HepG2 (cell line): ENCODE results near the gene TP73. TPM values are rescaled to one million over a fixed set of nuclear protein-coding genes. Genes with fewer than 3 reads are reported as not detected.
A peak's percentile ranks its signal among the peaks of the same experiment; 100 is the strongest.

Source experiments
- ZNF407 ChIP-seq: sonication (generic); formaldehyde crosslinking; IDR thresholded peaks from one replicate; pipeline ENCODE4 v1.5.1; 2020; ENCODE audit warnings: mild to moderate bottlenecking, missing genetic modification reagents; ENCODE audit errors: not compliant biosample characterization
- ZNF543 ChIP-seq: sonication (generic); formaldehyde crosslinking; IDR thresholded peaks from 2 replicates; pipeline ENCODE4 v1.4.0; 2020; ENCODE audit warnings: mild to moderate bottlenecking, missing genetic modification reagents
- polyA plus RNA-seq, 8 experiments: library from polyadenylated mRNA; depleted of rRNA in 3 of 8; stranded (reverse) in 7 of 8; unstranded in 1 of 8; fragments of >200 nt; fragmentation: Illumina TruSeq in 4 of 8; extraction: Trizol in 4 of 8; gene quantifications; 2 replicates each; pipeline versions ENCODE4 v1.2.1 to v1.2.3, GENCODE V29; 2011 to 2016; ENCODE audit warnings: low read depth in 4 of 8, missing spikeins in 1 of 8, mixed read lengths in 1 of 8; ENCODE audit not compliant: insufficient read depth in 1 of 8
- total RNA-seq, 5 experiments: library from RNA; depleted of rRNA; stranded (reverse); fragments of >200 nt; fragmentation: Illumina TruSeq; extraction: Trizol; gene quantifications; 2 replicates each; pipeline ENCODE4 v1.2.3, GENCODE V29; 2016; ENCODE audit warnings: low read depth in 1 of 5

The TP73 gene
- total and polyA plus RNA-seq, 2 of the 13 experiments (the other 11 are each of a cell fraction or from before 2014, with no cell fraction given), result 0.49 to 1.1 TPM

GRCh38 chr1:3772715-3773571 lies 120.6 kb downstream of the TP73 start, which contains the start of gene SMIM1 (continued):
- peak; percentile 66 for TF ChIP-seq ZNF407 (CRISPR knock-in tag)
- TF ChIP-seq ZNF543 (CRISPR knock-in tag), result peak; percentile 27; the same call in 1 of the 2 replicates
